ENCODE data around the gene HS1BP3. TPM values are rescaled to one million over a fixed set of nuclear protein-coding genes. Genes with fewer than 3 reads are reported as not detected.

The HS1BP3 gene
- 10 to 100 TPM; 12.8 to 12.9 TPM for total RNA-seq

- peak; percentile 96 for ATAC-seq
- H3K4me3 Mint-ChIP-seq = peak within 1 kb of the TSS; percentile 83
- H3K27ac Mint-ChIP-seq = peak within 1 kb of the TSS; percentile 87
- H3K36me3 Mint-ChIP-seq = no peaks in the 10 kb centered on the region
- H3K27me3 Mint-ChIP-seq = peaks cover 12% of the 10 kb centered on the region
- peaks cover 19% of the 10 kb centered on the region for H3K4me1 Mint-ChIP-seq
- peak; percentile 88 for DNase-seq
- H3K9me3 Mint-ChIP-seq (ENCODE audit: low read depth) = no peaks in the 10 kb centered on the region
- CTCF ChIA-PET = interaction anchor here (0.6 to 4.4 kb wide), 39 partner anchors 9 to 696 kb away, joined by 3 to 46 read pairs (median 5); partner anchors contain the start of genes GDF7 and RHOB
Measured at GRCh38 chr2:20650877-20651730, at the start of gene HS1BP3. TSS of gene HS1BP3 (minus strand) at chr2:20651098. CDS start at chr2:20651063, 35 bp downstream.

- CTCF ChIA-PET = interaction anchor here (1.4 kb wide), 1 partner anchor 38 kb away, joined by 4 read pairs; no protein-coding TSS in a partner anchor
- ATAC-seq (no peak), DNase-seq (no peak)
- H3K36me3 Mint-ChIP-seq = peaks cover 7% of the 10 kb centered on the region
- H3K9me3 Mint-ChIP-seq (ENCODE audit: low read depth) = no peaks in the 10 kb centered on the region
- peaks cover 10% of the 10 kb centered on the region for H3K4me1 Mint-ChIP-seq
- H3K27me3 Mint-ChIP-seq = no peaks in the 10 kb centered on the region
- H3K27ac Mint-ChIP-seq = no peak overlapping the region
- no peak overlapping the region for H3K4me3 Mint-ChIP-seq
Measured at GRCh38 chr2:20698916-20699613, 48.2 kb upstream of the HS1BP3 start.

GRCh38 chr2:20697322-20697934 is 46.5 kb upstream of the HS1BP3 start:
- no peak overlapping the region for H3K4me3 Mint-ChIP-seq
- peaks cover 7% of the 10 kb centered on the region for H3K36me3 Mint-ChIP-seq
- H3K27ac Mint-ChIP-seq = no peak overlapping the region
- DNase-seq (no peak), ATAC-seq (no peak)
- H3K9me3 Mint-ChIP-seq (ENCODE audit: low read depth) = no peaks in the 10 kb centered on the region
- H3K27me3 Mint-ChIP-seq = no peaks in the 10 kb centered on the region
- H3K4me1 Mint-ChIP-seq = peaks cover 10% of the 10 kb centered on the region
- CTCF ChIA-PET = interaction anchor here (1.4 kb wide), 1 partner anchor 36 kb away, joined by 4 read pairs; no protein-coding TSS in a partner anchor

GRCh38 chr2:20696366-20696765 is 45.5 kb upstream of the HS1BP3 start:
- Mint-ChIP-seq H3K4me3 (no peak overlapping the region), H3K36me3 (peaks cover 7% of the 10 kb centered on the region), H3K9me3 (ENCODE audit: low read depth) (no peaks in the 10 kb centered on the region), H3K27me3 (no peaks in the 10 kb centered on the region), H3K27ac (no peak overlapping the region), H3K4me1 (peaks cover 10% of the 10 kb centered on the region)
- DNase-seq = no peak
- ATAC-seq = no peak
- CTCF ChIA-PET = no interaction called here

- CTCF ChIA-PET = no interaction called here
- H3K27ac Mint-ChIP-seq = no peak overlapping the region
- peaks cover 15% of the 10 kb centered on the region for H3K36me3 Mint-ChIP-seq
- no peak overlapping the region for H3K4me3 Mint-ChIP-seq
- ATAC-seq = no peak
- no peak for DNase-seq
- no peaks in the 10 kb centered on the region for H3K9me3 Mint-ChIP-seq (ENCODE audit: low read depth)
- H3K4me1 Mint-ChIP-seq = no peaks in the 10 kb centered on the region
- no peaks in the 10 kb centered on the region for H3K27me3 Mint-ChIP-seq
Measured at GRCh38 chr2:20693317-20693716, 42.4 kb upstream of the HS1BP3 start.

GRCh38 chr2:20692081-20692480 is 41.2 kb upstream of the HS1BP3 start:
- ATAC-seq (no peak), DNase-seq (no peak)
- CTCF ChIA-PET = interaction anchor here (1.4 kb wide), 1 partner anchor 15 kb away, joined by 5 read pairs; no protein-coding TSS in a partner anchor
- no peaks in the 10 kb centered on the region for H3K4me1 Mint-ChIP-seq
- peaks cover 17% of the 10 kb centered on the region for H3K36me3 Mint-ChIP-seq
- H3K27ac Mint-ChIP-seq = no peak overlapping the region
- no peaks in the 10 kb centered on the region for H3K9me3 Mint-ChIP-seq (ENCODE audit: low read depth)
- no peak overlapping the region for H3K4me3 Mint-ChIP-seq
- no peaks in the 10 kb centered on the region for H3K27me3 Mint-ChIP-seq

GRCh38 chr2:20691076-20691734 is 40.3 kb upstream of the HS1BP3 start:
- no peaks in the 10 kb centered on the region for H3K27me3 Mint-ChIP-seq
- DNase-seq = no peak
- H3K9me3 Mint-ChIP-seq (ENCODE audit: low read depth) = no peaks in the 10 kb centered on the region
- H3K27ac Mint-ChIP-seq = no peak overlapping the region
- CTCF ChIA-PET = interaction anchor here (1.0 to 1.2 kb wide), 2 partner anchors 25 to 30 kb away, joined by 3 read pairs; no protein-coding TSS in a partner anchor
- ATAC-seq = no peak
- peaks cover 22% of the 10 kb centered on the region for H3K36me3 Mint-ChIP-seq
- no peaks in the 10 kb centered on the region for H3K4me1 Mint-ChIP-seq
- H3K4me3 Mint-ChIP-seq = no peak overlapping the region

- CTCF ChIA-PET = interaction anchor here (1.1 kb wide), 1 partner anchor 13 kb away, joined by 3 read pairs; no protein-coding TSS in a partner anchor
- Mint-ChIP-seq H3K4me3 (no peak overlapping the region), H3K27ac (no peak overlapping the region), H3K4me1 (no peaks in the 10 kb centered on the region), H3K36me3 (peaks cover 24% of the 10 kb centered on the region), H3K27me3 (no peaks in the 10 kb centered on the region), H3K9me3 (ENCODE audit: low read depth) (no peaks in the 10 kb centered on the region)
- ATAC-seq = no peak
- no peak for DNase-seq
Measured at GRCh38 chr2:20689428-20690264, 38.7 kb upstream of the HS1BP3 start.

GRCh38 chr2:20687260-20687832 is 36.4 kb upstream of the HS1BP3 start:
- Mint-ChIP-seq H3K27ac (no peak overlapping the region), H3K27me3 (no peaks in the 10 kb centered on the region), H3K36me3 (peaks cover 24% of the 10 kb centered on the region), H3K4me3 (no peak overlapping the region), H3K4me1 (no peaks in the 10 kb centered on the region), H3K9me3 (ENCODE audit: low read depth) (no peaks in the 10 kb centered on the region)
- ATAC-seq (no peak), DNase-seq (no peak)
- CTCF ChIA-PET = no interaction called here

GRCh38 chr2:20684581-20685063 is 33.7 kb upstream of the HS1BP3 start:
- Mint-ChIP-seq H3K9me3 (ENCODE audit: low read depth) (no peaks in the 10 kb centered on the region), H3K4me3 (no peak overlapping the region), H3K27ac (no peak overlapping the region), H3K4me1 (no peaks in the 10 kb centered on the region), H3K27me3 (no peaks in the 10 kb centered on the region), H3K36me3 (peaks cover 23% of the 10 kb centered on the region)
- no peak for ATAC-seq
- CTCF ChIA-PET = interaction anchor here (1.1 to 1.6 kb wide), 2 partner anchors 23 to 278 kb away, joined by 4 to 7 read pairs; no protein-coding TSS in a partner anchor
- DNase-seq = no peak

- Mint-ChIP-seq H3K9me3 (ENCODE audit: low read depth) (no peaks in the 10 kb centered on the region), H3K36me3 (peaks cover 9% of the 10 kb centered on the region), H3K4me3 (no peak overlapping the region), H3K27me3 (no peaks in the 10 kb centered on the region), H3K27ac (no peak overlapping the region), H3K4me1 (no peaks in the 10 kb centered on the region)
- DNase-seq = no peak
- CTCF ChIA-PET = interaction anchor here (1.3 to 1.6 kb wide), 2 partner anchors 21 to 281 kb away, joined by 4 to 5 read pairs; no protein-coding TSS in a partner anchor
- no peak for ATAC-seq
Measured at GRCh38 chr2:20682167-20682920, 31.4 kb upstream of the HS1BP3 start.
